ENCODE measurements around the gene TRIM45. TPM values are rescaled to one million over a fixed set of nuclear protein-coding genes. Genes with fewer than 3 reads are reported as not detected.

The TRIM45 gene
- total RNA-seq, 4 donors from 2014 or later = 1.8 to 28.9 (median 4.4) TPM

- DNase-seq = no peak
- H3K9me3 ChIP-seq = no peaks in the 10 kb centered on the region
- H3K27me3 ChIP-seq = no peaks in the 10 kb centered on the region
- H3K36me3 ChIP-seq = peaks cover 0 to 49% (median 0%) of the 10 kb centered on the region in 3 donors
- TF ChIP-seq CTCF (IDR thresholded peaks at IDR 0.05) (no peak), POLR2A (IDR thresholded peaks at IDR 0.05) (no peak)
- no peak overlapping the region for H3K4me3 ChIP-seq
- peaks cover 0 to 12% (median 0%) of the 10 kb centered on the region in 4 donors for H3K4me1 ChIP-seq
- no peak overlapping the region for H3K27ac ChIP-seq
These were observed 24.1 kb downstream of the TRIM45 start for GRCh38 chr1:117097443-117097842.

GRCh38 chr1:117096951-117097408 is 24.6 kb downstream of the TRIM45 start:
- Histone ChIP-seq H3K27ac (no peak overlapping the region), H3K36me3 (peaks cover 0 to 45% (median 0%) of the 10 kb centered on the region in 3 donors), H3K4me3 (no peak overlapping the region), H3K4me1 (peaks cover 0 to 12% (median 0%) of the 10 kb centered on the region in 4 donors), H3K27me3 (no peaks in the 10 kb centered on the region), H3K9me3 (no peaks in the 10 kb centered on the region)
- no peak for TF ChIP-seq CTCF (IDR thresholded peaks at IDR 0.05)
- no peak for TF ChIP-seq POLR2A (IDR thresholded peaks at IDR 0.05)
- DNase-seq = no peak

- Histone ChIP-seq H3K9me3 (no peaks in the 10 kb centered on the region), H3K27ac (no peak overlapping the region)
These were observed 26.5 kb downstream of the TRIM45 start for GRCh38 chr1:117094841-117095604.

GRCh38 chr1:117093870-117094621 is 27.5 kb downstream of the TRIM45 start:
- Histone ChIP-seq H3K4me1 (peaks cover 0 to 12% (median 0%) of the 10 kb centered on the region in 4 donors), H3K9me3 (no peaks in the 10 kb centered on the region), H3K27me3 (no peaks in the 10 kb centered on the region), H3K36me3 (peaks cover 0 to 44% (median 0%) of the 10 kb centered on the region in 3 donors), H3K4me3 (no peak overlapping the region), H3K27ac (peak overlapping the region in 1 of 4 donors; percentile 42)
- TF ChIP-seq CTCF (IDR thresholded peaks at IDR 0.05) (peak in 3 of 6 experiments; percentile 41 to 63 (median 47)), POLR2A (IDR thresholded peaks at IDR 0.05) (no peak)
- DNase-seq = peak in 1 of 3 donors; percentile 56

More at GRCh38 chr1:117094841-117095604, 26.5 kb downstream of the TRIM45 start:
- no peak overlapping the region for H3K4me3 ChIP-seq
- H3K4me1 ChIP-seq = peaks cover 0 to 12% (median 0%) of the 10 kb centered on the region in 4 donors
- peaks cover 0 to 50% (median 0%) of the 10 kb centered on the region in 3 donors for H3K36me3 ChIP-seq
- H3K27me3 ChIP-seq = no peaks in the 10 kb centered on the region
- no peak for DNase-seq
- no peak for TF ChIP-seq POLR2A (IDR thresholded peaks at IDR 0.05)
- TF ChIP-seq CTCF (IDR thresholded peaks at IDR 0.05) = no peak

- peak in 1 of 3 donors; percentile 52 for DNase-seq
- TF ChIP-seq POLR2A (IDR thresholded peaks at IDR 0.05) = no peak
- TF ChIP-seq CTCF (IDR thresholded peaks at IDR 0.05) = no peak
- Histone ChIP-seq H3K27me3 (no peaks in the 10 kb centered on the region), H3K4me3 (no peak overlapping the region), H3K4me1 (peaks cover 0 to 12% (median 0%) of the 10 kb centered on the region in 4 donors), H3K36me3 (peaks cover 0 to 37% (median 0%) of the 10 kb centered on the region in 3 donors), H3K27ac (peak overlapping the region in 1 of 4 donors; percentile 55), H3K9me3 (no peaks in the 10 kb centered on the region)
These were observed 28.4 kb downstream of the TRIM45 start for GRCh38 chr1:117093091-117093534.
